Nephron (organoid): ENCODE data around the gene IL16.

ENCODE experiments used
- H3K27ac Mint-ChIP-seq, 3 experiments: 2 replicates each; pipeline ENCODE4 v1.8.0; 2020; ENCODE audit warnings: mixed read lengths in 3 of 3, mild to moderate bottlenecking in 2 of 3, moderate library complexity in 1 of 3
- H3K27me3 Mint-ChIP-seq: 2 replicates; pipeline ENCODE4 v1.8.0; 2021; ENCODE audit warnings: low read depth, mild to moderate bottlenecking, moderate library complexity, mixed read lengths
- H3K36me3 Mint-ChIP-seq: 2 replicates; pipeline ENCODE4 v1.8.0; 2020; ENCODE audit warnings: low read depth, mixed read lengths
- H3K4me1 Mint-ChIP-seq: 2 replicates; pipeline ENCODE4 v1.8.0; 2020; ENCODE audit warnings: mixed read lengths
- H3K4me3 Mint-ChIP-seq, 3 experiments: 2 replicates each; pipeline ENCODE4 v1.8.0; 2020; ENCODE audit warnings: mild to moderate bottlenecking in 3 of 3, mixed read lengths in 3 of 3, moderate library complexity in 2 of 3
- H3K9me3 Mint-ChIP-seq: 2 replicates; pipeline ENCODE4 v1.8.0; 2020; ENCODE audit warnings: mixed read lengths
- CTCF ChIP-seq, 3 experiments: fragments of 200-600 bp; sonication (generic); IDR thresholded peaks; one replicate each; pipeline ENCODE4 v1.5.0; 2021; ENCODE audit warnings: antibody characterized with exemption in 3 of 3; ENCODE audit not compliant: unreplicated experiment in 3 of 3

IL16 gene

GRCh38 chr15:81161851-81162250, 34.8 kb upstream of the IL16 start:
- peaks cover 21% of the 10 kb centered on the region for H3K4me1 Mint-ChIP-seq
- no peaks in the 10 kb centered on the region for H3K36me3 Mint-ChIP-seq
- no peak for TF ChIP-seq CTCF (IDR thresholded peaks at IDR 0.05; ENCODE audit: unreplicated experiment in 3 of 3)
- H3K4me3 Mint-ChIP-seq, result no peak overlapping the region
- no peaks in the 10 kb centered on the region for H3K9me3 Mint-ChIP-seq
- H3K27me3 Mint-ChIP-seq, result no peaks in the 10 kb centered on the region
- peak overlapping the region in 2 of 3 experiments; percentile 34 to 81 for H3K27ac Mint-ChIP-seq

GRCh38 chr15:81163961-81164800, 32.5 kb upstream of the IL16 start:
- Mint-ChIP-seq H3K4me3 (no peak overlapping the region), H3K9me3 (no peaks in the 10 kb centered on the region), H3K27ac (peak overlapping the region in 1 of 3 experiments; percentile 21), H3K4me1 (peaks cover 21% of the 10 kb centered on the region), H3K36me3 (no peaks in the 10 kb centered on the region), H3K27me3 (no peaks in the 10 kb centered on the region)
- TF ChIP-seq CTCF (IDR thresholded peaks at IDR 0.05; ENCODE audit: unreplicated experiment in 3 of 3), result no peak

GRCh38 chr15:81165535-81165934, 31.1 kb upstream of the IL16 start:
- Mint-ChIP-seq H3K27me3 (no peaks in the 10 kb centered on the region), H3K4me3 (no peak overlapping the region), H3K9me3 (no peaks in the 10 kb centered on the region), H3K27ac (no peak overlapping the region), H3K4me1 (peaks cover 18% of the 10 kb centered on the region), H3K36me3 (no peaks in the 10 kb centered on the region)
- no peak for TF ChIP-seq CTCF (IDR thresholded peaks at IDR 0.05; ENCODE audit: unreplicated experiment in 3 of 3)

- Mint-ChIP-seq H3K9me3 (no peaks in the 10 kb centered on the region), H3K27ac (no peak overlapping the region), H3K4me1 (peaks cover 8% of the 10 kb centered on the region), H3K27me3 (peaks cover 3% of the 10 kb centered on the region), H3K4me3 (no peak overlapping the region), H3K36me3 (no peaks in the 10 kb centered on the region)
- TF ChIP-seq CTCF (IDR thresholded peaks at IDR 0.05; ENCODE audit: unreplicated experiment in 3 of 3), result no peak
Measured at GRCh38 chr15:81166636-81167305, 29.9 kb upstream of the IL16 start.

GRCh38 chr15:81168131-81168526, 28.6 kb upstream of the IL16 start:
- H3K27me3 Mint-ChIP-seq, result peaks cover 7% of the 10 kb centered on the region
- H3K27ac Mint-ChIP-seq, result no peak overlapping the region
- H3K36me3 Mint-ChIP-seq, result no peaks in the 10 kb centered on the region
- no peaks in the 10 kb centered on the region for H3K9me3 Mint-ChIP-seq
- no peaks in the 10 kb centered on the region for H3K4me1 Mint-ChIP-seq
- no peak overlapping the region for H3K4me3 Mint-ChIP-seq
- TF ChIP-seq CTCF (IDR thresholded peaks at IDR 0.05; ENCODE audit: unreplicated experiment in 3 of 3), result no peak
